Fibroblast of peridontal ligament (primary cell): ENCODE data around the gene C16orf89.
A peak's percentile ranks its signal among the peaks of the same experiment; 100 is the strongest.
"Not testable (repeated sequence)": the region's sequence is repeated elsewhere in the genome, so short reads cannot be mapped to it uniquely, and the experiment has no call there.

Experiments used
- DNase-seq: peaks from one replicate; pipeline ENCODE4 v3.0.0-alpha.2; 2010; ENCODE audit errors: extremely low read depth

Gene C16orf89

GRCh38 chr16:5060073-5060641 lies 5.6 kb downstream of the C16orf89 start:
- DNase-seq: no peak

- no peak for DNase-seq
Measured at GRCh38 chr16:5059386-5060072, 6.2 kb downstream of the C16orf89 start.

DNA sequence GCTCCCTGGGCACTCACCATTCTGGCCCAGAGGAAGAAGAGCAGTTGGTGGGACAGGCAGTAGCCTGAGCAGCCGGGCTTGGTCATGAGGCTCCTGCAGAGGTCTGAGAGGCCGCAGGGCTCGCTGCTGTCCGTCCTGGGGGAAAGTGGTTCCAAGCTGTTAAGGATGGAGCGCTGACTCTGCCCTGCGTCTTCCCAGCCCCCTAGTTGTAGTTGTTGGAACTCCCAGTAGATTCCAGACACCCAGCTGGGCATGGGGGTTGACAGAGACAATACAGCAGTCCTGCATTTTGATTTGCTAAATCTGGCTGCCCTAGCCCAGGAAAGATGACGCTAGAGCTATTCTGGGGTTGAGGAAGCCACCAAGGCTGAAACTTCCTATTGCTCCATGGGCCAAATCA lies 7.3 kb downstream of the C16orf89 start:
- no peak for DNase-seq

DNA sequence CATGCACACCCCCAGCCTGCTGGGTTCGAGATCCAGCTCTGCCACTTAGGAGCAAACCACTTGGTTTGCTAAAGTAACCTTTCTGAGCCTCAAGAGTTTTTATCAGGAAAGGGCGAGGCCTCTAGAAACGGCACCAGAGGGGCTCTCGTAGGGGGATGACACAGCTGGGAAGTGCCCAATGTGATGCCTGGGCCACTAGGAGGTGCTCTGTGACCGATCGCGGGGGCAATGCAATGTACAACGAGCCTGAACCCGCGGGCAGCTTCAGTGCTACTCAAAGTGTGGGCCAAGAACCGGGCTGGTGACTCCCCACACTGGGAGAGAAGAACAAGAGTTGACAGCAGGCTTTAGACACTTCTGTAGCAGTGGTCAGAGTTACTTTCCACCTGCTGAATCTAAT lies 9.4 kb downstream of the C16orf89 start:
- no peak for DNase-seq

- DNase-seq: no peak
Measured at GRCh38 chr16:5054876-5055865, 10.6 kb downstream of the C16orf89 start.

GRCh38 chr16:5046914-5047313 lies 18.8 kb downstream of the C16orf89 start:
- DNase-seq: no peak

GRCh38 chr16:5045499-5046115 lies 20.1 kb downstream of the C16orf89 start:
- DNase-seq: no peak

- not testable (repeated sequence) for DNase-seq
Measured at GRCh38 chr16:5044581-5044980, 21.2 kb downstream of the C16orf89 start.

DNA sequence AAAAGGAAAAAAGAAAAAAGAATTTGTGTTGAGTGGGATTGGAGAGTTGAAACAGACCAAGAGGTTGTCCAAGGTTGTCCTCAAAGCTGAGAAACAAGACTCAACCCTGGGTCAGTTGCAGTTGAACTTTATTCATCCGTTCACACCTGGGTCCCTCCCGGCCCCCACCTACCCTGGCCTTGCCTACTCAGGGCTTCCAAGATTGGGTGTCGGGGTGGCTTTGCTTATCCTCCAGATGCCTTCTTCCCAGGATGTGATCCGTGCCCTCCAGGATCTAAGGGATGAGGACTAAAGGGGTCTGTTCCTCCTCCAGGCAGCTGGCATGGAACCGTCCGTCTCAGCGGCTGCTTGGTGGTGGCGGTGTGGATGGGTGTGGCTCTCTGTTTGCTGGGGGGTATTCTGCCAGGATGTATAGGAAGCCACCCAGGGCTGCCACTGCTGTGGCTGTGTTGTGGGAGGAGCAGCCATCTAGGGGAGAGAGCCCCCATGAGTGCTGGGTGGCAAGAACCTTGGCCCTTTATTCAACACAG lies 21.7 kb downstream of the C16orf89 start:
- no peak for DNase-seq

DNA sequence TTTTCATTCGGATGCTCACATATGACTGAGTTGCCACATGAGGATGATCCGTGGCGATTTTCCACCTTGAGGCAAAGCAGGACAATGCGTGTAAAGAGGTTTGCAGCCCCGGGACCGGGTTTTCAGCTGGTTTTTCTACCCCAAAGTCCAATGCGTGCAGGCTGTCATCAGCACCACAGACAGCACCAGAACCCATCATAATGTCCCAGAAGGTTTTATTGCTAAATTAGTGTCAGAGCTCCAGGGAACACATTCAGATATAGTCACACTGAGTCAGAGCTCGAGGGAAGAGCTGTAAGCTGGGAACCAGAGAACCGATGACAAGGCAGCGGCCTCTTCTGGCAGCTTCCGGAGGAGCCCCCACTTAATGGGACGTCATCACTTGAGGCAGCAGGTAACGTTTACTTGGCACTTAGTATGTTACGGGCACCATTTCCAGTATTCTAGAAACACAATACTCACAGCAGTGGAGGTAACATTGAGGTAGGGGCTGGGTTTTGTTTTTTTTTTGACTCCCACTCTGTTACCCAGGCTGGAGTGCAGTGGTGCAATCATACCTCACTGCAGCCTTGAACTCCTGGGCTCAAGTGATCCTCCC lies 23.1 kb downstream of the C16orf89 start:
- no peak for DNase-seq

DNA sequence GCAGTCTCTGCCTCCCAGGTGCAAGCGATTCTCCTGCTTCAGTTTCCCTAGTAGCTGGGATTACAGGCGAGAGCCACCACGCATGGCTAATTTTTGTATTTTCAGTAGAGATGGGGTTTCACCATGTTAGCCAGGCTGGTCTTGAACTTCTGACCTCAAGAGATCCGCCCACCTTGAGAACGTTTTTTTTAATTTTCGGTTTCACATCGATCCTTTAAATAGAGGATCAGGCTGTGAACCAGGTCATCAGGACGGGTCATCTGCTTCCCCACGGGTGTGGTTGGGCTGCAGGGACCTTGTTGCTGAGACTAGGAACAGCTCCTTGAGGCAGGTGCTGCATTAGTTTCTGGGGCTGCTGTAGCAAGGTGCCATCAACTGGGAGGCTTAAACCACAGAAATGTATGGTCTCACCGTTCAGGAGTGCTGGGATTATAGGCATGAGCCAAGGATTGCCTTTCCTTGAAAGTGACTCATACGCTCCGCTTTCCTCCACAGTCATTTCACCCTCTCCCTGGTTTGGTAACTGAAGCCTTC lies 24.1 kb downstream of the C16orf89 start:
- peak; percentile 47 for DNase-seq

DNA sequence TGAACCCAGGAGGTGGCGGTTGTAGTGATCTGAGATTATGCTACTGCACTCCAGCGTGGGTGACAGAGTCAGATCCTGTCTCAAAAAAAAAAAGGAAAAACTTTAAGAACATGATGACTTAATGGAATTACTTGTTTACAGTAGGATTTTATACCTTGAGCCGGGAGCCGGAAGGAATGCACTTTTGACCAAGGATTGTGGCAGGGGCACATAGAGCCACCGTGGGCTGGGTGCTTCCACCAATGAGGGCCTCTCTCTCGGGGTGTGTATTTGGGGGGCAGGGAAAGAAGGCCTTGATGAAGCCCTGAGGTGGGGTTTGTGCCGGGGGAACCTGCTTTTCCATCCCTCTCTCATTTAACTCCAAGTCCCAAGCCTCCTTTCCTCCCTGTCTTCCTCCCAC lies 25.3 kb downstream of the C16orf89 start:
- DNase-seq: no peak

GRCh38 chr16:5036228-5037156 lies 29.3 kb downstream of the C16orf89 start:
- peak; percentile 43 for DNase-seq

DNA sequence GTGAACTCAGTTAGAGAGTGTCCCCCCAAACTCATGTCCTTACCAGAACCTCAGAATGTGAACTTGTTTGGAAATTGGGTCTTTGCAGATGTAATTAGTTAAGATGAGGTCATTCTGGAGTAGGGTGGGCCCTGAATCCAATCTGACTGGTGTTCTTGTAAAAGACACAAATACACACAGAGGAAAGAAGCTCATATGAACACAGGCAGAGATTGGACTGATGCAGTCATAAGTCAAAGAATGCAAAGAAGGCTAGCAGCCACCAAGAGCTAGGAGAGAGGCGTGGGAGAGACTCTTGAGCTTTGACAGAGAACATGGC lies 29.9 kb downstream of the C16orf89 start:
- DNase-seq: no peak

GRCh38 chr16:5034167-5034523 lies 31.6 kb downstream of the C16orf89 start:
- DNase-seq: no peak

DNA sequence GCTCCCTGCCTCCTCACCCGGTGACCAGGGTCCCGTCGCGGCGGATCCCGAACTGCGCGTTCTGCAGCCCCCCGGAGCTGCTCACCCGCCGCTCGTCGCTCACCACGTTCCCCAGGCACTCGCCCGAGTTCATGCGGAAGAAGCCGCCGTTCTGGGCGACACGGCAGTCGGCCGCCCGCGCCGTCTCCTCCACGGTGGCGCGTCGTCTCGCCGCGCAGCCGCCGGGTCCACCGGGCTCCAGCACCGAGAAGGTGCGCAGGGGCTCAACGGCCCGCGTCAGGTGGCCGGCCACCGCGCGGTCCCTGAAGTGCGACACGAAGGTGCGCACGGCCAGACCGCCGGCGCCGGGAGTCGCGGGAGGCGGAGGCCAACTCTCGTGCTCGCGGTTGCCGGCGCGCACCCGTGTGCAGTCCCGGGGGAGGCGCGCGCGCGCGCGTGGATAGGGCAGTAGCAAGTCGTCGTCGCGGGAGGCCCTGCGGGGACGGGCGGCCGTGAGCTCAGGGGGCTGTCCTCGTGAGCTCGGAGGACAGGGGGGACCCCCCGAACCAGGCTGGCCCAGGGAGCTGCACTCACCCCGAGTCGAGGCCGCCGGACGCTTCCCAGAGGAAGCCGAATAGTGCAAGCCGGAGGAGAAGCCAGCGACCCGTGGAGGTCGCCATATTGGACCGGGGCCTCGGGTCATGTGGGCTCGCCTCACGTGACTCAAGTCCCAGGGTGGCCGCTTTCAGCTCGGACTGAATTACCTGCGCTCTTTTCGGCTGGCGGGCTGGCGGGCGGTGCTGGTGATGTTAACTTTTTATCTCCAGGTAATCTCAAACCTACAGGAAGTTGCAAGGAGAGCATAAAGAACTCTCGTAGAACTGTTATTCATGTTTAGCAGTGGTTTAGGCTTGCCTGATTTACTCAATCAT lies 32.2 kb downstream of the C16orf89 start, which contains the start of gene NAGPA:
NAGPA (minus strand) TSS at position 680 of the 911 bp plus-strand sequence; CDS start at position 659, 21 bp downstream.
- peak; percentile 78 for DNase-seq

GRCh38 chr16:5032748-5033167 lies 33.0 kb downstream of the C16orf89 start:
- no peak for DNase-seq

GRCh38 chr16:5031601-5032000 lies 34.2 kb downstream of the C16orf89 start:
- DNase-seq: no peak

DNA sequence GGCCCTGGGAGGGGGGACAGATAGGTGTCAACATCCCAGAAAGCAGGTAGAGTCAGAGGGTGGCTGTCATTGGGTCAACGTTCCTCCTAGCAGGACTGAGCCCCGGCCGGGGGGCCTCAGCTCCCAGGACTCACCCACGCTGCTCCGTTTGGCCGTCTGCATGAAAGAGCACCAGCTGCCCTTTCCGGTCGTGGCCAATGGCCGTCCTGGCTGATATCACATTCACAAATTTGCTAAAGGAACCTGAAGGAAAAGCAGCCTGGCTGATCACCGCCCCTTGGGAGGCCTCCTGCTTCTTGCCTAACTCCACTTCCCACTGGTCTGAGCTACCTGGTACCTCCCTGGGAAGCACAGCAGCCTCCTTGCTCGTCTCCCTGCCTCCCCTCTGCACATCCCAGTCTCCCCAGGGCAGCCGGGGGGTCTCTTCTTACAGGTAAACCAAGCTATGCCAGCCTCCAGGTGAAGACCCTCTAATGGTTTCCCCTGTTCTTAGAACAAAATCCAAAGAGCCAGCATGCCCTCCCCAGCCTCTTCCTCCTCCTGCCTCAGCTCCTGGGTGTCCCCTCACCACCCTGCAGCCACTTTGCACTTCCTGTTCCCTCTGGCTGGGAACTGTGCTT lies 35.4 kb downstream of the C16orf89 start:
- DNase-seq: no peak
